Hematopoietic multipotent progenitor cell treated with erythropoietin and hydrocortisone succinate and interleukin-3 and kit ligand, for 15 days (in vitro differentiated cells): Measurements from ENCODE around the gene DCLK3.
A peak's percentile ranks its signal among the peaks of the same experiment; 100 is the strongest.

ENCODE experiments used
- DNase-seq: peaks from one replicate; pipeline ENCODE4 v3.0.0-alpha.2; 2015; ENCODE audit warnings: low spot score

The DCLK3 gene

GRCh38 chr3:36707623-36708409 lies 56.5 kb downstream of the DCLK3 start:
- DNase-seq: peak; percentile 14

GRCh38 chr3:36705015-36705414 lies 59.3 kb downstream of the DCLK3 start:
- no peak for DNase-seq

- DNase-seq: no peak
Observed at GRCh38 chr3:36704280-36704679, 60.1 kb downstream of the DCLK3 start.

- DNase-seq: no peak
Observed at GRCh38 chr3:36701249-36701572, 63.1 kb downstream of the DCLK3 start.

- no peak for DNase-seq
Observed at GRCh38 chr3:36700537-36701248, 63.7 kb downstream of the DCLK3 start.

GRCh38 chr3:36698314-36698713 lies 66.0 kb downstream of the DCLK3 start:
- DNase-seq: no peak

- no peak for DNase-seq
Observed at GRCh38 chr3:36697229-36698001, 66.9 kb downstream of the DCLK3 start.

GRCh38 chr3:36696799-36697198 lies 67.6 kb downstream of the DCLK3 start:
- DNase-seq: no peak

GRCh38 chr3:36695769-36696137 lies 68.6 kb downstream of the DCLK3 start:
- DNase-seq: no peak

- no peak for DNase-seq
Observed at GRCh38 chr3:36695113-36695768, 69.1 kb downstream of the DCLK3 start.

- DNase-seq: no peak
Observed at GRCh38 chr3:36693670-36694069, 70.7 kb downstream of the DCLK3 start.

GRCh38 chr3:36689560-36689959 lies 74.8 kb downstream of the DCLK3 start:
- no peak for DNase-seq

- no peak for DNase-seq
Observed at GRCh38 chr3:36688815-36689214, 75.5 kb downstream of the DCLK3 start.

- no peak for DNase-seq
Observed at GRCh38 chr3:36686516-36686915, 77.8 kb downstream of the DCLK3 start.

- DNase-seq: no peak
Observed at GRCh38 chr3:36681867-36682266, 82.5 kb downstream of the DCLK3 start.

- DNase-seq: no peak
Observed at GRCh38 chr3:36680952-36681351, 83.4 kb downstream of the DCLK3 start.

GRCh38 chr3:36679384-36680200 lies 84.8 kb downstream of the DCLK3 start:
- no peak for DNase-seq

- no peak for DNase-seq
Observed at GRCh38 chr3:36678216-36679013, 85.9 kb downstream of the DCLK3 start.

GRCh38 chr3:36677331-36678007 lies 86.9 kb downstream of the DCLK3 start:
- DNase-seq: no peak

GRCh38 chr3:36674816-36675215 lies 89.5 kb downstream of the DCLK3 start:
- no peak for DNase-seq
